SK-N-SH treated with all-trans-retinoic acid at 6 μM for 48 hours (cell line): Measurements from ENCODE around the gene MRPL9.

ENCODE experiments used
- ARNTL ChIP-seq: fragments of 450-650 bp; formaldehyde crosslinking; IDR thresholded peaks from 2 replicates; pipeline ENCODE4 v1.5.0; 2020; ENCODE audit warnings: low read depth, mild to moderate bottlenecking, moderate library complexity, borderline replicate concordance
- BACH2 ChIP-seq: fragments of 250-450 bp; sonication (Bioruptor Pico); IDR thresholded peaks from 2 replicates; pipeline ENCODE4 v1.9.0; 2021; ENCODE audit warnings: mild to moderate bottlenecking, borderline replicate concordance
- CSDC2 ChIP-seq: fragments of 250-450 bp; sonication (Bioruptor Pico); IDR thresholded peaks from 2 replicates; pipeline ENCODE4 v1.5.0; 2020; ENCODE audit warnings: mild to moderate bottlenecking, moderate library complexity
- ESRRG ChIP-seq: fragments of 250-450 bp; sonication (Bioruptor Pico); IDR thresholded peaks from 2 replicates; pipeline ENCODE4 v1.6.1; 2021; ENCODE audit warnings: mild to moderate bottlenecking
- GLIS3 ChIP-seq: fragments of 250-450 bp; sonication (Bioruptor Pico); IDR thresholded peaks from 2 replicates; pipeline ENCODE4 v1.5.0; 2020; ENCODE audit warnings: mild to moderate bottlenecking, moderate library complexity
- PATZ1 ChIP-seq: fragments of 250-450 bp; sonication (Bioruptor Pico); IDR thresholded peaks from 2 replicates; pipeline ENCODE4 v1.8.0; 2020; ENCODE audit warnings: mild to moderate bottlenecking, moderate library complexity, borderline replicate concordance
- POU6F1 ChIP-seq: fragments of 250-450 bp; sonication (Bioruptor Pico); IDR thresholded peaks from 2 replicates; pipeline ENCODE4 v1.8.0; 2021; ENCODE audit warnings: low read depth, mild to moderate bottlenecking, moderate library complexity, borderline replicate concordance
- RARB ChIP-seq: fragments of 250-450 bp; sonication (Bioruptor Pico); IDR thresholded peaks from 2 replicates; pipeline ENCODE4 v1.8.0; 2021; ENCODE audit warnings: mild to moderate bottlenecking, moderate library complexity
- SNAI2 ChIP-seq: fragments of 250-450 bp; sonication (Bioruptor Pico); IDR thresholded peaks from 2 replicates; pipeline ENCODE4 v1.5.0; 2020; ENCODE audit warnings: mild to moderate bottlenecking, moderate library complexity
- TCF4 ChIP-seq: fragments of 250-450 bp; sonication (Bioruptor Pico); IDR thresholded peaks from 2 replicates; pipeline ENCODE4 v1.8.0; 2021; ENCODE audit warnings: mild to moderate bottlenecking, moderate library complexity, borderline replicate concordance
- TOX ChIP-seq: fragments of 250-450 bp; sonication (Bioruptor Pico); IDR thresholded peaks from 2 replicates; pipeline ENCODE4 v1.8.0; 2021; ENCODE audit warnings: mild to moderate bottlenecking, moderate library complexity, borderline replicate concordance
- ZNF8 ChIP-seq: fragments of 450-650 bp; formaldehyde crosslinking; IDR thresholded peaks from 2 replicates; pipeline ENCODE4 v1.5.0; 2020; ENCODE audit warnings: mild to moderate bottlenecking, moderate library complexity
- TF ChIP-seq, protein P1 (sequence below): fragments of 250-450 bp; sonication (Bioruptor Pico); IDR thresholded peaks from 2 replicates; pipeline ENCODE4 v1.5.1; 2021; ENCODE audit warnings: mild to moderate bottlenecking, moderate library complexity

DNA sequence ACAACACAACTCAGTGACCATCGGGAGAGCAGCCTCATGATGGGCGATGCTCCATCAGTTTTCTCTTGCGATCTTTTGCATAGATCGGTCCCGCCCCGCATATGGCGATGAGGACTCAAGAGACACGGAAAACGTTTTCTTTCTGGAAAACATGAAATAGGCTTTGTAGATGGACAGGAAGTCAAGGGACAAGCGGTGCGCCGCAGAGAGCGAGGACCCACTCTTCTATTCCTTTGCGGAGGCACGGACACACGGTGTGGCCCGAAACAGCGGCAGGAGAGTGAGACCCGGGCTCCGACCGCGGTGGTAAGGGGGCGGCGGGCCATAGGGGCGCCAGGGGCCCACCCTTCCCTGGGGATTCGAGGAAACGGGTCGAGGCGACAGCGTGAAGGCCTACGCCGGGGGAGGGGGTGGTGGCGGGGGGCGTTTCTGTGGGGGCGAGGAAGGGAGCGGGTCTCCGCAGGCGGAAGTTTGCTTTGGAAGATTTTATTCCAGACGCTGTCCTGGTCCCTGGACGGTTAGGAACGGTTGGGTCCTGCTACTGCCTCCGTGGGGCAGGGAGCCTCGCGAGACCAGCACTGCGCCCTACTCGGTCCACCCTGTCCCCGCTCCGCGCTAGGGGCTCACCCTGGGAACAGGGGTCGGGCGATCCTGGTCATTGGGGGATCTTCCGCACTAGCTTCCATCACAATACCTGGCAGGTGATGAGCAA is 27.8 kb upstream of the MRPL9 start:
- TF ChIP-seq POU6F1 (no peak; the same call in 1 of the 2 replicates), RARB (no peak), TCF4 (CRISPR knock-in tag) (no peak), GLIS3 (CRISPR knock-in tag) (no peak), TOX (no peak), BACH2 (CRISPR knock-in tag) (no peak), PATZ1 (CRISPR knock-in tag) (no peak), CSDC2 (no peak), ESRRG (CRISPR knock-in tag) (no peak), ARNTL (CRISPR knock-in tag) (no peak), SNAI2 (no peak), ZNF8 (CRISPR knock-in tag) (no peak)
- TF ChIP-seq, protein P1, sequence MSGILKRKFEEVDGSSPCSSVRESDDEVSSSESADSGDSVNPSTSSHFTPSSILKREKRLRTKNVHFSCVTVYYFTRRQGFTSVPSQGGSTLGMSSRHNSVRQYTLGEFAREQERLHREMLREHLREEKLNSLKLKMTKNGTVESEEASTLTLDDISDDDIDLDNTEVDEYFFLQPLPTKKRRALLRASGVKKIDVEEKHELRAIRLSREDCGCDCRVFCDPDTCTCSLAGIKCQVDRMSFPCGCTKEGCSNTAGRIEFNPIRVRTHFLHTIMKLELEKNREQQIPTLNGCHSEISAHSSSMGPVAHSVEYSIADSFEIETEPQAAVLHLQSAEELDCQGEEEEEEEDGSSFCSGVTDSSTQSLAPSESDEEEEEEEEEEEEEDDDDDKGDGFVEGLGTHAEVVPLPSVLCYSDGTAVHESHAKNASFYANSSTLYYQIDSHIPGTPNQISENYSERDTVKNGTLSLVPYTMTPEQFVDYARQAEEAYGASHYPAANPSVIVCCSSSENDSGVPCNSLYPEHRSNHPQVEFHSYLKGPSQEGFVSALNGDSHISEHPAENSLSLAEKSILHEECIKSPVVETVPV (CRISPR knock-in tag): no peak
